H1 (cell line): Measurements from ENCODE around the gene NPNT. TPM values are rescaled to one million over a fixed set of nuclear protein-coding genes. Genes with fewer than 3 reads are reported as not detected.
A peak's percentile ranks its signal among the peaks of the same experiment; 100 is the strongest.

Source experiments
- CTCF ChIA-PET: fragments of 300-600 bp; sonication (Branson Sonifier 250); formaldehyde crosslinking; loops from one replicate; lab custom pipeline; 2021; ENCODE audit not compliant: partially characterized antibody; lab: Charles Lee
- POLR2A ChIA-PET: fragments of 300-600 bp; sonication (Branson Sonifier 250); formaldehyde crosslinking; loops from one replicate; lab custom pipeline; 2021; ENCODE audit warnings: inconsistent platforms; ENCODE audit not compliant: partially characterized antibody; lab: Charles Lee
- DNase-seq, 2 experiments: peaks; one replicate each; pipeline versions ENCODE4 v3.0.0 to v3.0.0-alpha.2; 2010 to 2022; ENCODE audit warnings: low spot score in 2 of 2, low read depth in 1 of 2, mixed read lengths in 1 of 2
- FAIRE-seq: peaks from 2 replicates; lab custom pipeline; 2011; peaks lifted over from hg19 to GRCh38; lab: Jason Lieb, UNC
- H2AFZ ChIP-seq: 2 replicates; pipeline ENCODE4 v1.8.1; 2012; ENCODE audit warnings: low read length, inconsistent platforms
- H2AK5ac ChIP-seq: 2 replicates; pipeline ENCODE4 v1.6.1; 2013; ENCODE audit warnings: low read depth, low read length
- H2BK120ac ChIP-seq: replicated peaks from 2 replicates; pipeline ENCODE3; 2013; ENCODE audit warnings: low read depth, low read length, inconsistent platforms
- H2BK12ac ChIP-seq: 2 replicates; pipeline ENCODE4 v1.6.1; 2013; ENCODE audit warnings: low read depth, low read length
- H2BK15ac ChIP-seq: 2 replicates; pipeline ENCODE4 v1.6.1; 2013; ENCODE audit warnings: low read length
- H2BK20ac ChIP-seq: 2 replicates; pipeline ENCODE4 v1.6.1; 2013; ENCODE audit warnings: low read length
- H2BK5ac ChIP-seq: 2 replicates; pipeline ENCODE4 v1.6.1; 2013; ENCODE audit warnings: low read depth, low read length
- H3K14ac ChIP-seq: 2 replicates; pipeline ENCODE4 v1.6.1; 2013; ENCODE audit warnings: inconsistent platforms; ENCODE audit not compliant: insufficient read length
- H3K18ac ChIP-seq: 2 replicates; pipeline ENCODE4 v1.6.1; 2013; ENCODE audit warnings: low read length; ENCODE audit errors: extremely low read depth
- H3K23ac ChIP-seq: 2 replicates; pipeline ENCODE4 v1.6.1; 2013; ENCODE audit warnings: inconsistent platforms; ENCODE audit not compliant: insufficient read length
- H3K23me2 ChIP-seq: 2 replicates; pipeline ENCODE4 v1.6.1; 2013; ENCODE audit warnings: low read depth, low read length
- H3K27ac ChIP-seq: 2 replicates; pipeline ENCODE4 v1.6.1; 2011; ENCODE audit warnings: low read depth, low read length, inconsistent platforms
- H3K27me3 ChIP-seq, 4 experiments: replicated peaks in 1 of 4; 1 replicate in 1 of 4; 2 replicates in 3 of 4; pipeline versions ENCODE4 v1.6.1 to v1.8.1; 2011 to 2013; ENCODE audit warnings: low read length in 3 of 4, mild to moderate bottlenecking in 3 of 4, inconsistent platforms in 2 of 4, mixed read lengths in 2 of 4, moderate library complexity in 1 of 4; ENCODE audit not compliant: control insufficient read depth in 3 of 4, insufficient read depth in 3 of 4; ENCODE audit errors: extremely low read depth in 1 of 4
- H3K36me3 ChIP-seq, 4 experiments: 2 replicates each; pipeline versions ENCODE4 v1.6.1 to v1.8.1; 2011 to 2013; ENCODE audit warnings: mild to moderate bottlenecking in 4 of 4, low read length in 3 of 4, moderate library complexity in 2 of 4, control low read depth in 1 of 4, inconsistent platforms in 1 of 4; ENCODE audit not compliant: insufficient read depth in 4 of 4, control insufficient read depth in 2 of 4
- H3K4ac ChIP-seq: replicated peaks from 2 replicates; pipeline ENCODE3; 2013; ENCODE audit warnings: low read length, low read depth, mixed read lengths, inconsistent platforms; ENCODE audit not compliant: insufficient read length
- H3K4me1 ChIP-seq, 4 experiments: replicated peaks in 1 of 4; 1 replicate in 1 of 4; 2 replicates in 3 of 4; pipeline versions ENCODE4 v1.6.1 to v1.8.1; 2011 to 2013; ENCODE audit warnings: low read length in 3 of 4, inconsistent platforms in 2 of 4, mixed read lengths in 1 of 4; ENCODE audit not compliant: insufficient read depth in 4 of 4, control insufficient read depth in 3 of 4
- H3K4me2 ChIP-seq, 2 experiments: 2 replicates each; pipeline versions ENCODE4 v1.6.1 to v1.8.1; 2011 to 2013; ENCODE audit warnings: low read depth in 2 of 2, low read length in 2 of 2, control low read depth in 1 of 2, inconsistent platforms in 1 of 2, mild to moderate bottlenecking in 1 of 2; ENCODE audit not compliant: insufficient read depth in 1 of 2
- H3K4me3 ChIP-seq, 4 experiments: fragments of 200-600, 300-600 bp in 1 of 4; sonication (generic), shearing (Covaris generic), sonication (Bioruptor Twin) in 1 of 4; 2 replicates each; pipeline versions ENCODE4 v1.5.1 to v1.8.1; 2011 to 2016; ENCODE audit warnings: low read length in 4 of 4, low read depth in 3 of 4, control low read depth in 2 of 4, inconsistent platforms in 2 of 4, mild to moderate bottlenecking in 2 of 4, mixed read lengths in 1 of 4, moderate library complexity in 1 of 4; ENCODE audit not compliant: insufficient read depth in 2 of 4; ENCODE audit errors: extremely low read depth in 1 of 4
- H3K56ac ChIP-seq: replicated peaks from 2 replicates; pipeline ENCODE3; 2013; ENCODE audit warnings: low read depth, mild to moderate bottlenecking, mixed read lengths, low read length, inconsistent platforms; ENCODE audit not compliant: insufficient read length
- H3K79me1 ChIP-seq: 2 replicates; pipeline ENCODE4 v1.6.1; 2013; ENCODE audit warnings: low read depth, low read length, control low read depth
- H3K79me2 ChIP-seq, 2 experiments: 2 replicates each; pipeline versions ENCODE4 v1.6.1 to v1.8.1; 2012 to 2013; ENCODE audit warnings: low read length in 2 of 2, mild to moderate bottlenecking in 2 of 2, inconsistent platforms in 1 of 2; ENCODE audit not compliant: insufficient read depth in 2 of 2, control insufficient read depth in 1 of 2
- H3K9ac ChIP-seq, 4 experiments: replicated peaks in 1 of 4; 1 replicate in 1 of 4; 2 replicates in 3 of 4; pipeline versions ENCODE4 v1.6.1 to v1.8.1; 2011 to 2013; ENCODE audit warnings: low read depth in 3 of 4, low read length in 3 of 4, control low read depth in 2 of 4, mild to moderate bottlenecking in 2 of 4, moderate library complexity in 2 of 4, inconsistent platforms in 1 of 4; ENCODE audit errors: extremely low read depth in 1 of 4
- H3K9me3 ChIP-seq, 2 experiments: 2 replicates each; pipeline versions ENCODE4 v1.6.1 to v1.8.1; 2012 to 2013; ENCODE audit warnings: mild to moderate bottlenecking in 2 of 2, moderate library complexity in 2 of 2, control low read depth in 1 of 2, inconsistent platforms in 1 of 2, low read depth in 1 of 2, low read length in 1 of 2, mixed read lengths in 1 of 2; ENCODE audit not compliant: insufficient read depth in 2 of 2
- H4K20me1 ChIP-seq, 2 experiments: replicated peaks in 1 of 2; 2 replicates each; pipeline versions ENCODE3 to v1.8.1; 2011 to 2013; ENCODE audit warnings: inconsistent platforms in 2 of 2, low read length in 2 of 2, mild to moderate bottlenecking in 1 of 2; ENCODE audit not compliant: insufficient read depth in 2 of 2, control insufficient read depth in 1 of 2
- H4K5ac ChIP-seq: 2 replicates; pipeline ENCODE4 v1.6.1; 2013; ENCODE audit warnings: low read length, low read depth, mixed read lengths, inconsistent platforms; ENCODE audit not compliant: insufficient read length
- H4K8ac ChIP-seq: 2 replicates; pipeline ENCODE4 v1.8.0; 2013; ENCODE audit warnings: mild to moderate bottlenecking, moderate library complexity, low read length, inconsistent platforms; ENCODE audit not compliant: insufficient read depth; ENCODE audit errors: extremely low read depth
- H4K91ac ChIP-seq: replicated peaks from 2 replicates; pipeline ENCODE3; 2013; ENCODE audit warnings: low read length, mixed read lengths, inconsistent platforms; ENCODE audit not compliant: insufficient read length
- BRCA1 ChIP-seq: IDR thresholded peaks from 2 replicates; pipeline ENCODE4 v1.6.1; 2012; ENCODE audit warnings: low read depth, low read length, improper control_type of control experiment
- CBX8 ChIP-seq: fragments of 300-800, 300-1000 bp; sonication (generic); IDR thresholded peaks from 2 replicates; pipeline ENCODE4 v1.7.1; 2016; ENCODE audit warnings: low read depth, low read length, borderline replicate concordance
- CEBPB ChIP-seq: IDR thresholded peaks from 2 replicates; pipeline ENCODE4 v1.6.1; 2012; ENCODE audit warnings: low read depth, low read length
- CHD2 ChIP-seq: IDR thresholded peaks from 2 replicates; pipeline ENCODE4 v1.6.1; 2012; ENCODE audit warnings: low read length, improper control_type of control experiment
- FOSL1 ChIP-seq: IDR thresholded peaks from 2 replicates; pipeline ENCODE4 v1.6.1; 2011; ENCODE audit warnings: mild to moderate bottlenecking, low read depth, low read length, moderate library complexity; ENCODE audit not compliant: insufficient read depth
- GABPA ChIP-seq: IDR thresholded peaks from 2 replicates; pipeline ENCODE4 v1.6.1; 2011; ENCODE audit warnings: mild to moderate bottlenecking, low read length, moderate library complexity, borderline replicate concordance; ENCODE audit not compliant: insufficient read depth
- JUN ChIP-seq: IDR thresholded peaks from 2 replicates; pipeline ENCODE4 v1.6.1; 2011; ENCODE audit warnings: low read depth, mild to moderate bottlenecking, improper control_type of control experiment, low read length
- POLR2AphosphoS5 ChIP-seq: IDR thresholded peaks from 2 replicates; pipeline ENCODE4 v1.6.1; 2011; ENCODE audit warnings: low read depth, low read length
- RBBP5 ChIP-seq: IDR thresholded peaks from 2 replicates; pipeline ENCODE4 v1.7.1; 2012; ENCODE audit warnings: low read depth, mild to moderate bottlenecking, inconsistent platforms, low read length, moderate library complexity, borderline replicate concordance
- RNF2 ChIP-seq: fragments of 200-900, 300-1000 bp; sonication (generic); IDR thresholded peaks from 2 replicates; pipeline ENCODE4 v1.7.1; 2016; ENCODE audit warnings: borderline replicate concordance, low read depth, mild to moderate bottlenecking, antibody characterized with exemption, low read length; ENCODE audit not compliant: poor library complexity, severe bottlenecking; ENCODE audit errors: missing control alignments
- SAP30 ChIP-seq: fragments of 300-600 bp; sonication (generic); IDR thresholded peaks from 2 replicates; pipeline ENCODE4 v1.7.1; 2012; ENCODE audit warnings: low read length, moderate library complexity, mild to moderate bottlenecking, inconsistent platforms; ENCODE audit not compliant: insufficient read depth, insufficient replicate concordance
- SIRT6 ChIP-seq: IDR thresholded peaks from one replicate; pipeline ENCODE4 v1.7.1; 2012; ENCODE audit warnings: low read length, inconsistent platforms
- SP1 ChIP-seq: IDR thresholded peaks from 2 replicates; pipeline ENCODE4 v1.6.1; 2011; ENCODE audit warnings: low read depth, low read length
- SP2 ChIP-seq: IDR thresholded peaks from 2 replicates; pipeline ENCODE4 v1.6.1; 2012; ENCODE audit warnings: mild to moderate bottlenecking, low read length, inconsistent platforms
- SP4 ChIP-seq: IDR thresholded peaks from 2 replicates; pipeline ENCODE4 v1.6.1; 2012; ENCODE audit warnings: low read length, inconsistent platforms
- TBP ChIP-seq: IDR thresholded peaks from 2 replicates; pipeline ENCODE4 v1.6.1; 2011; ENCODE audit warnings: low read depth, low read length, improper control_type of control experiment
- WGBS, 2 experiments: shearing (Covaris generic) in 1 of 2; methylation state at CpG; one replicate each; pipeline versions ENCODE4 v1.1.6 to v1.1.7; 2013 to 2015; ENCODE audit warnings: low lambda C conversion rate in 2 of 2, mixed read lengths in 2 of 2, inconsistent platforms in 1 of 2, low coverage in 1 of 2, missing lambda C conversion rate in 1 of 2; ENCODE audit not compliant: insufficient replicate concordance in 2 of 2, insufficient coverage in 1 of 2, insufficient read length in 1 of 2; ENCODE audit errors: extremely low coverage in 1 of 2, missing lambda C conversion rate in 1 of 2; 5-methylcytosine and 5-hydroxymethylcytosine counted together
- polyA plus RNA-seq, 7 experiments: library from polyadenylated mRNA; depleted of rRNA in 3 of 7; stranded (reverse) in 5 of 7; unstranded in 2 of 7; fragments of >200 nt in 5 of 7; fragments of 200-250 nt in 2 of 7; gene quantifications; 1 replicate in 5 of 7; 2 replicates in 1 of 7; 4 replicates in 1 of 7; pipeline versions ENCODE4 v1.2.1 to v1.2.3, GENCODE V29; 2011 to 2013; ENCODE audit warnings: missing spikeins in 2 of 7, mixed read lengths in 2 of 7
- total RNA-seq: library from RNA; stranded (reverse); fragmentation: NEBNext Ultra II Directional; extraction: Animal tissue kit (Norgen Biotek cat#: 25700); gene quantifications from 2 replicates; pipeline ENCODE4 v1.2.1, GENCODE V29; 2021

The NPNT gene
- total and polyA plus RNA-seq, 2 of the 8 experiments (the other 6 are each of a cell fraction or from before 2014, with no cell fraction given) = 0.24 to 0.97 TPM

DNA sequence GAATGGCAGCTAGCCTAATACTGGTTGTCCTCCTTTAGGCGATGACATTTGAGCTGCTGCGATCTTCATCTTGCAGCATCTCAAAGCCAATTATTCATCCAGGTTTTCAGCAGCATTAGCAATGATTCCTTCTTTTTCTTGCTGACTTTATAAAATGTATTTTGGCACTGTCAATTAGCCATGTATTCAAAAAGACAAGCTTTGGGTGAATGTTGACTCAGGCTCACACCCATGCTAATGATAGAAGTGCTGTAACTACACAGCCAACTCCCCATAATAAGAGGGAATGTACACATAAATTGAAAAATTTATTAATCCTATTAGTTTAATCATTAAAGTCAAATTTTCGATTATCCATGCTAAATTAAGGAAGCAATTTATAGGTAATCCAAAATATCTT, 24.3 kb upstream of the NPNT start:
- no peaks in the 10 kb centered on the region for H3K9me3 ChIP-seq
- no peak overlapping the region for H2BK15ac ChIP-seq
- no peak overlapping the region for H2BK5ac ChIP-seq
- no peak overlapping the region for H3K4ac ChIP-seq
- H3K79me2 ChIP-seq = no peaks in the 10 kb centered on the region
- H3K14ac ChIP-seq = no peak overlapping the region
- WGBS, 2 experiments = 88% methylated on average over 3 of the region's 3 CpGs; no CpG with 5 or more reads in 1 of the 2 experiments
- H3K4me2 ChIP-seq = no peak overlapping the region
- no peak overlapping the region for H3K23ac ChIP-seq
- H3K4me3 ChIP-seq = no peak overlapping the region
- no peaks in the 10 kb centered on the region for H3K79me1 ChIP-seq
- no peak overlapping the region for H3K56ac ChIP-seq
- H2AFZ ChIP-seq = no peak overlapping the region
- H3K23me2 ChIP-seq = no peaks in the 10 kb centered on the region
- H2AK5ac ChIP-seq = no peak overlapping the region
- no peaks in the 10 kb centered on the region for H3K27me3 ChIP-seq
- H3K4me1 ChIP-seq = peaks cover 0 to 2% (median 0%) of the 10 kb centered on the region in 4 experiments; a peak in 3 of 7 replicates
- DNase-seq (no peak), FAIRE-seq (peak; percentile 7)
- no peak overlapping the region for H4K8ac ChIP-seq
- H3K27ac ChIP-seq = no peak overlapping the region
- TF ChIP-seq SAP30 (no peak), CHD2 (no peak), GABPA (no peak), BRCA1 (no peak), RNF2 (no peak), RBBP5 (no peak), SP1 (no peak), SP4 (no peak), FOSL1 (no peak), JUN (no peak), POLR2AphosphoS5 (no peak), CBX8 (no peak), SP2 (no peak), TBP (no peak), CEBPB (no peak), SIRT6 (no peak)
- no peaks in the 10 kb centered on the region for H3K36me3 ChIP-seq
- ChIA-PET CTCF (interaction anchor here (1.4 kb wide), 1 partner anchor 20 kb away, joined by 3 read pairs; no protein-coding TSS in a partner anchor), POLR2A (no interaction called here)
- no peak overlapping the region for H3K9ac ChIP-seq
- no peak overlapping the region for H2BK12ac ChIP-seq
- no peak overlapping the region for H2BK20ac ChIP-seq
- H3K18ac ChIP-seq = no peak overlapping the region
- no peak overlapping the region for H4K91ac ChIP-seq
- no peaks in the 10 kb centered on the region for H4K20me1 ChIP-seq
- H4K5ac ChIP-seq = no peak overlapping the region
- H2BK120ac ChIP-seq = no peak overlapping the region
